Sigmoid colon (tissue), 7 donors: ENCODE measurements around the gene OR6B1. TPM values are rescaled to one million over a fixed set of nuclear protein-coding genes. Genes with fewer than 3 reads are reported as not detected.

ENCODE experiments used
- DNase-seq: peaks from one replicate; pipeline ENCODE4 v3.0.0-alpha.2; 2019
- H3K27ac ChIP-seq, 4 donors: fragments of 200-600 bp; sonication (generic); one replicate each; pipeline ENCODE4 v1.5.1; 2016 to 2019; ENCODE audit warnings: mild to moderate bottlenecking in 1 of 4
- H3K27me3 ChIP-seq, 3 donors: fragments of 200-600 bp; sonication (generic); one replicate each; pipeline ENCODE4 v1.5.1; 2019; ENCODE audit warnings: mild to moderate bottlenecking in 1 of 3
- H3K36me3 ChIP-seq, 4 donors: fragments of 200-600 bp; sonication (generic); one replicate each; pipeline ENCODE4 v1.5.1; 2016 to 2019
- H3K4me1 ChIP-seq, 4 donors: fragments of 200-600 bp; sonication (generic); one replicate each; pipeline ENCODE4 v1.5.1; 2017 to 2019
- H3K4me3 ChIP-seq, 4 donors: fragments of 200-600 bp; sonication (generic); one replicate each; pipeline ENCODE4 v1.5.1; 2017 to 2019; ENCODE audit warnings: mild to moderate bottlenecking in 2 of 4, moderate library complexity in 1 of 4
- H3K9me3 ChIP-seq, 4 donors: fragments of 200-600 bp in 3 of 4; sonication (generic) in 3 of 4; one replicate each; pipeline versions ENCODE4 v1.5.1 to v1.6.1; 2013 to 2019
- CTCF ChIP-seq, 4 experiments: fragments of 450-650 bp in 3 of 4; fragments of 200-600 bp in 1 of 4; IDR thresholded peaks; one replicate each; pipeline ENCODE4 v1.5.1; 2016 to 2019; ENCODE audit warnings: antibody characterized with exemption in 4 of 4, mild to moderate bottlenecking in 3 of 4, moderate library complexity in 2 of 4
- EP300 ChIP-seq, 4 donors: sonication (generic); formaldehyde crosslinking; IDR thresholded peaks; one replicate each; pipeline ENCODE4 v1.6.1; 2017; ENCODE audit warnings: antibody characterized with exemption in 4 of 4
- POLR2A ChIP-seq, 2 donors: fragments of 450-650 bp; IDR thresholded peaks; one replicate each; pipeline ENCODE4 v1.6.1; 2016; ENCODE audit warnings: antibody characterized with exemption in 2 of 2, mild to moderate bottlenecking in 2 of 2, moderate library complexity in 2 of 2
- POLR2AphosphoS5 ChIP-seq, 4 donors: sonication (generic); formaldehyde crosslinking; IDR thresholded peaks; one replicate each; pipeline ENCODE4 v1.6.1; 2017; ENCODE audit warnings: antibody characterized with exemption in 4 of 4
- WGBS, 2 donors: extraction: QIAGEN DNeasy Blood & Tissue Kit; methylation state at CpG; one replicate each; pipeline ENCODE4 v1.1.7; 2013; 5-methylcytosine and 5-hydroxymethylcytosine counted together
- intact Hi-C: fragments of 100-400 bp; cut with DNase I; formaldehyde crosslinking; loops from one replicate; pipeline ENCODE4 v1.15.1; 2023
- polyA plus RNA-seq, 3 donors: library from polyadenylated mRNA; stranded (reverse); fragments of 200-250 nt; gene quantifications; one replicate each; pipeline ENCODE4 v1.2.3, GENCODE V29; 2013
- total RNA-seq, 4 donors: library from RNA; depleted of rRNA; stranded (reverse); fragments of >200 nt; gene quantifications; one replicate each; pipeline ENCODE4 v1.1.0, GENCODE V29; 2016
- donor health status: healthy with polysubstance abuse.
- donor health status: Bipolar disorder and iron deficiency.
- donor health status: healthy.

Gene OR6B1
- total and polyA plus RNA-seq, 7 donors = not detected

- 79 to 81% methylated on average over 3 of the region's 3 CpGs for WGBS, 2 donors
- Histone ChIP-seq H3K4me1 (no peaks in the 10 kb centered on the region), H3K9me3 (peaks cover 0 to 2% (median 0%) of the 10 kb centered on the region in 4 donors), H3K4me3 (no peak overlapping the region), H3K27ac (no peak overlapping the region), H3K27me3 (no peaks in the 10 kb centered on the region), H3K36me3 (no peaks in the 10 kb centered on the region)
- intact Hi-C loops = no loop called here
- TF ChIP-seq CTCF (IDR thresholded peaks at IDR 0.05) (no peak), POLR2A (IDR thresholded peaks at IDR 0.05) (no peak), POLR2AphosphoS5 (IDR thresholded peaks at IDR 0.05) (no peak), EP300 (IDR thresholded peaks at IDR 0.05) (no peak)
- no peak for DNase-seq
These were observed 57.8 kb downstream of the OR6B1 start for GRCh38 chr7:144057954-144058353.

Other genes with a start within 250 kb of the OR6B1 start
- under 1 TPM in 2 of 4 donors, not detected in 2; 0.36 to 0.54 TPM for gene CTAGE6, start 242.6 kb upstream of the OR6B1 start, total RNA-seq
- gene CTAGE6, start 242.6 kb upstream of the OR6B1 start, polyA plus RNA-seq = under 1 TPM in 2 of 3 donors, not detected in 1; 0.06 to 0.46 TPM
- 10 to 100 TPM; 40.8 to 56.8 (median 48.2) TPM for gene TCAF1, start 98.1 kb upstream of the OR6B1 start, total RNA-seq
- gene TCAF1, start 98.1 kb upstream of the OR6B1 start, polyA plus RNA-seq = 10 to 100 TPM; 12.3 to 18.0 (median 14.4) TPM
- not detected for gene OR2F2, start 65.1 kb upstream of the OR6B1 start, total RNA-seq
- gene OR2F2, start 65.1 kb upstream of the OR6B1 start, polyA plus RNA-seq = not detected
- not detected for gene OR2F1, start 45.5 kb upstream of the OR6B1 start, total RNA-seq
- gene OR2F1, start 45.5 kb upstream of the OR6B1 start, polyA plus RNA-seq = not detected
- gene OR2A5, start 48.6 kb downstream of the OR6B1 start, total RNA-seq = not detected
- not detected for gene OR2A5, start 48.6 kb downstream of the OR6B1 start, polyA plus RNA-seq
- not detected for gene OR2A25, start 69.5 kb downstream of the OR6B1 start, total RNA-seq
- gene OR2A25, start 69.5 kb downstream of the OR6B1 start, polyA plus RNA-seq = not detected
- gene OR2A12, start 86.0 kb downstream of the OR6B1 start, total RNA-seq = not detected
- not detected for gene OR2A12, start 86.0 kb downstream of the OR6B1 start, polyA plus RNA-seq
- gene OR2A2, start 109.3 kb downstream of the OR6B1 start, total RNA-seq = not detected
- gene OR2A2, start 109.3 kb downstream of the OR6B1 start, polyA plus RNA-seq = not detected
- not detected for gene OR2A14, start 122.9 kb downstream of the OR6B1 start, total RNA-seq
- not detected for gene OR2A14, start 122.9 kb downstream of the OR6B1 start, polyA plus RNA-seq
- 1 to 10 TPM in 3 of 4 donors, under 1 TPM in 1; 0.49 to 1.8 (median 1.6) TPM for gene CTAGE4, start 183.1 kb downstream of the OR6B1 start, total RNA-seq
- gene CTAGE4, start 183.1 kb downstream of the OR6B1 start, polyA plus RNA-seq = 1 to 10 TPM in 2 of 3 donors, under 1 TPM in 1; 0.90 to 3.0 (median 3.0) TPM
- 1 to 10 TPM in 3 of 4 donors, under 1 TPM in 1; 0.54 to 2.9 (median 2.2) TPM for gene ARHGEF35, start 195.5 kb downstream of the OR6B1 start, total RNA-seq
- gene ARHGEF35, start 195.5 kb downstream of the OR6B1 start, polyA plus RNA-seq = 10 to 100 TPM; 34.7 to 60.6 (median 36.0) TPM
- gene OR2A42, start 239.3 kb downstream of the OR6B1 start, total RNA-seq = under 1 TPM in 2 of 4 donors, not detected in 2; 0.16 to 0.28 TPM
- gene OR2A42, start 239.3 kb downstream of the OR6B1 start, polyA plus RNA-seq = under 1 TPM in 1 of 3 donors, not detected in 2; 0.06 TPM